Parathyroid adenoma (tissue), 2 donors: ENCODE measurements around the gene PLCH1.
A peak's percentile ranks its signal among the peaks of the same experiment; 100 is the strongest.

Experiments
- H2AFZ ChIP-seq: fragments of 300-600 bp; sonication (generic); one replicate; pipeline ENCODE4 v1.7.0; 2017; ENCODE audit warnings: antibody characterized with exemption, mild to moderate bottlenecking
- H3K27ac ChIP-seq: fragments of 300-600 bp; sonication (generic); one replicate; pipeline ENCODE4 v1.7.0; 2017
- H3K27me3 ChIP-seq: fragments of 300-600 bp; sonication (generic); one replicate; pipeline ENCODE4 v1.7.0; 2017; ENCODE audit warnings: low read length; ENCODE audit not compliant: control insufficient read depth, insufficient read depth
- H3K36me3 ChIP-seq: fragments of 300-600 bp; sonication (generic); one replicate; pipeline ENCODE4 v1.7.0; 2017; ENCODE audit warnings: low read length; ENCODE audit not compliant: control insufficient read depth, insufficient read depth
- H3K4me1 ChIP-seq: fragments of 300-600 bp; sonication (generic); one replicate; pipeline ENCODE4 v1.7.0; 2017; ENCODE audit warnings: control low read depth
- H3K4me2 ChIP-seq: fragments of 300-600 bp; sonication (generic); one replicate; pipeline ENCODE4 v1.7.0; 2017; ENCODE audit warnings: low read length
- H3K4me3 ChIP-seq: fragments of 300-600 bp; sonication (generic); one replicate; pipeline ENCODE4 v1.7.0; 2017; ENCODE audit warnings: low read depth, low read length
- H3K79me2 ChIP-seq: fragments of 300-600 bp; sonication (generic); one replicate; pipeline ENCODE4 v1.7.0; 2017; ENCODE audit warnings: control low read depth
- H3K9ac ChIP-seq: fragments of 300-600 bp; sonication (generic); one replicate; pipeline ENCODE4 v1.7.0; 2017; ENCODE audit warnings: mild to moderate bottlenecking
- H3K9me3 ChIP-seq: fragments of 300-600 bp; sonication (generic); one replicate; pipeline ENCODE4 v1.7.0; 2017; ENCODE audit warnings: low read length; ENCODE audit not compliant: control insufficient read depth
- TF ChIP-seq, protein P1 (sequence below): fragments of 300-600 bp; sonication (generic); IDR thresholded peaks from one replicate; pipeline ENCODE4 v1.7.0; 2017; ENCODE audit warnings: antibody characterized with exemption, mild to moderate bottlenecking
- donor health status: primary hyperparathyroidism.

The PLCH1 gene

DNA sequence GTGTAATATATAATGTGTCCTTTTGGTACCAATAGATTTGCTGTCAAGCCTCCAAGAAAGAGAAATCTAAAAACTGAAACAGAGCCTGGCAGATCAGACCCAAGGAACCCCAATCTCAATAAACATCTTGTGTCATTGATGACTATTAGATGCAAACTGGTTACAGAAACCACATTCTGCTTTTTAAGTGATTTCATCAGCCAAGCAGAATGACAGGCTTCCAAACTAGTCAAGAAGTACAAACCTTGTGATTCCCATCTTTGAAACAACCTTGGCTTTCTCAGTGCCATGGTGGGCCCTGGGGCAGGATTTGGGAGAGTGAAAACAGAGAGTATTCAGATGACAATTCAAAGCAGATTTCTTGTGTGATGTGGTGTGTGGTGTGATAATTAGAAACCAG lies 405.8 kb downstream of the PLCH1 start:
- Histone ChIP-seq H3K9ac (no peak overlapping the region), H3K4me1 (peaks cover 58% of the 10 kb centered on the region), H3K9me3 (no peaks in the 10 kb centered on the region), H3K27me3 (no peaks in the 10 kb centered on the region), H2AFZ (peak overlapping the region; percentile 62), H3K27ac (peak overlapping the region; percentile 26), H3K79me2 (no peaks in the 10 kb centered on the region), H3K36me3 (no peaks in the 10 kb centered on the region), H3K4me3 (no peak overlapping the region), H3K4me2 (no peak overlapping the region)
- TF ChIP-seq, protein P1, sequence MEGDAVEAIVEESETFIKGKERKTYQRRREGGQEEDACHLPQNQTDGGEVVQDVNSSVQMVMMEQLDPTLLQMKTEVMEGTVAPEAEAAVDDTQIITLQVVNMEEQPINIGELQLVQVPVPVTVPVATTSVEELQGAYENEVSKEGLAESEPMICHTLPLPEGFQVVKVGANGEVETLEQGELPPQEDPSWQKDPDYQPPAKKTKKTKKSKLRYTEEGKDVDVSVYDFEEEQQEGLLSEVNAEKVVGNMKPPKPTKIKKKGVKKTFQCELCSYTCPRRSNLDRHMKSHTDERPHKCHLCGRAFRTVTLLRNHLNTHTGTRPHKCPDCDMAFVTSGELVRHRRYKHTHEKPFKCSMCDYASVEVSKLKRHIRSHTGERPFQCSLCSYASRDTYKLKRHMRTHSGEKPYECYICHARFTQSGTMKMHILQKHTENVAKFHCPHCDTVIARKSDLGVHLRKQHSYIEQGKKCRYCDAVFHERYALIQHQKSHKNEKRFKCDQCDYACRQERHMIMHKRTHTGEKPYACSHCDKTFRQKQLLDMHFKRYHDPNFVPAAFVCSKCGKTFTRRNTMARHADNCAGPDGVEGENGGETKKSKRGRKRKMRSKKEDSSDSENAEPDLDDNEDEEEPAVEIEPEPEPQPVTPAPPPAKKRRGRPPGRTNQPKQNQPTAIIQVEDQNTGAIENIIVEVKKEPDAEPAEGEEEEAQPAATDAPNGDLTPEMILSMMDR = no peak

DNA sequence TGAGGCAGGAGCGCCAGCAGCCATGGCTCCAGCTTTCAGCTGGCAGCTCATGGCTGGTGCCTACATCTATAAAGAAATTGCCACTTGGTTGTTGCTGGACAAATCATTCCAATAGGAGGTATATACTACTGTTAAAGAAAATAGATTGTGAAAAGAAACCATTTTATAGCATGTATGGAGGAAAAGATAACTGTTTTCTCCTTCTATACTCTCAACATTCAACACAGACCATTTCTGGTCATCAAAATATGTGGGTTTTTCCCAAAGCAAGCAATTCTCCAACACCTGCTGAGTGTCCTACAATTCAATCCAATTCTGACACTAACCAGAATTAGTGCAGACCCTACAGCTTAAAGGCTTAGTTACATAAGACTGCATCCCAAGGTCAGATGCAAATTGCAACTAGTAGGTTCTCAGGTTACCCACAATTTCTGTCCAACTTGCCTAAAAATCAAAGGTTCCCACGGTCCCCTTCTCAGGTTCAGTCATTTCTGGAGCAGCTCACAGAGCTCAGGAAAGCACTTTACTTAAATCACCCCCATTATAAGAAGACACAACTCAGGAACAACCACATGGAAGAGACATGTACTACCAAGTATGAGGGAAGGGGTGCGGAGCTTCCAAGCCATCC lies 409.0 kb downstream of the PLCH1 start:
- Histone ChIP-seq H3K4me2 (no peak overlapping the region), H2AFZ (peak overlapping the region; percentile 48), H3K4me3 (no peak overlapping the region), H3K36me3 (no peaks in the 10 kb centered on the region), H3K9me3 (no peaks in the 10 kb centered on the region), H3K4me1 (peaks cover 80% of the 10 kb centered on the region), H3K27me3 (no peaks in the 10 kb centered on the region), H3K9ac (no peak overlapping the region), H3K27ac (peak overlapping the region; percentile 96), H3K79me2 (no peaks in the 10 kb centered on the region)
- TF ChIP-seq, protein P1 = no peak

DNA sequence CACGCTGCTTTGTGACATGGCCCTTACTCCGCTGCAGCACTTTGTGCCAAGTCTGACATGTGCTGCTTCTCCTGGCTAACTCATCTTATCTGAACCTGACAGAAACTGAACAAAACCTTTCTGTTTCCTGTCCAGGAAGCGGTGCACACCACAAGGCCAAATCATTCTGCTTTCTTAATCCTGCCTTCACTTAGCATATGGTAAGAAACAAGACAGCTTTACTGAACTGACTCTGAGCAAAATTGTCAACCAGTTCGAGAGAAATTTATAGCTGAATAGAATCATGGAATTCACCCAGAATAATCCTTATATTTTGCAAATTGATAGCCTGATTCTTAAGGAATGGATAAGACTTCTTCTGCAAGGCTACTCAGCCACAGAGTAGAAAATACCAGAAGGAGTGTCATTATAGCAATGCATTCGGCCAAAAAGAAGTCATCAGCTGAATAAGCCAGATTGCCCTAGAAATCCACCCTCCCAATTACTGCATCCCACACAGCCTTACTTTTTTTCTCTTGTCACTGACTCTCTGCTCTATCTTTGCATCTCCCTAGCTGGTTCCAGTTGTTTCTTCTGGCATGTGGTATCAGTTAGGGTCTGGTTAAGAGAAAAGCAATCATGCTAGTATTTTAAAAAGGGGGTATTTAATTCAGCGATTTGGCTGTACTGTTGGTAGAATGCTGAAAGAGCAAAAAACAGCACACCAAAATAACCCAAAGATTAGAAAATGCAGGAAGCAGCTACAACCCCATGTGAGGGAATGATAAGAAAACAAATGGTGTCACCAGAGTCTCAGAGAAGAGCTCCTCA lies 409.8 kb downstream of the PLCH1 start:
- H2AFZ ChIP-seq = peak overlapping the region; percentile 58
- H3K9ac ChIP-seq = peak overlapping the region; percentile 4
- H3K4me2 ChIP-seq = no peak overlapping the region
- no peaks in the 10 kb centered on the region for H3K9me3 ChIP-seq
- H3K36me3 ChIP-seq = no peaks in the 10 kb centered on the region
- no peak overlapping the region for H3K4me3 ChIP-seq
- TF ChIP-seq, protein P1 = no peak
- H3K27ac ChIP-seq = peak overlapping the region; percentile 96
- H3K27me3 ChIP-seq = no peaks in the 10 kb centered on the region
- H3K79me2 ChIP-seq = no peaks in the 10 kb centered on the region
- H3K4me1 ChIP-seq = peaks cover 74% of the 10 kb centered on the region

DNA sequence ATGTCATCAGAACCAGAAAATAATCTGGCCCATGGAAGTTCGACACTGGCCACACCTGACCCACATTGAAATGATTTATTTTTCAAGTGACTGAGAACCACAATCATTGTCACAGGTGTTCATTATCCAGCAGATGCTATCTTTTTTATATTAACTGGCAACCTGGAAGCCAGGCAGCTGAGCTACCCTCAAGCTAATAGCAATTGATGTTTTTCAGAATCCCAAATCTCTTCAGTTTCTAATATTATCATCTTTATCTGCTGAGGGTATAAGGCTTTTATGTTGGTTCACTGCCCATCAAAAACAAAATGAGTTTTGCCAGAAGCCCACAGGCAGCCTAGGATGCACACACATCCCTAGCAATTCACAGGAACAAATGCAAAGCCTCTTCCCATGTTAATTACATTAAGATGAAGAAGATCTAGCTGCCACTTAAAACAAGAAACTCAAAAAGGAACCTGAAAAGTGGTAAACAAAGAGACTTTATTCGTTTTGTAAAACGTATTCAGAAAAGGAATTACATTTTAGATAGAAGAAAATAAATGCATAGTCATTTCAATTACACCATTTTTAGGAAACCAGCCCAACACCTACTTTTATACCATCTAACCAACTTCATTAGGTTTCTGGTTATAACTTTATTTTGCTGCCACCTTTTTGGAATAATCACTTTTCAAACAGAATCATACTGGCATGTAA lies 410.5 kb downstream of the PLCH1 start:
- Histone ChIP-seq H3K4me1 (peaks cover 81% of the 10 kb centered on the region), H3K27me3 (no peaks in the 10 kb centered on the region), H3K4me3 (no peak overlapping the region), H3K79me2 (no peaks in the 10 kb centered on the region), H3K9ac (no peak overlapping the region), H3K4me2 (no peak overlapping the region), H2AFZ (peak overlapping the region; percentile 58), H3K9me3 (no peaks in the 10 kb centered on the region), H3K36me3 (no peaks in the 10 kb centered on the region), H3K27ac (peak overlapping the region; percentile 96)
- TF ChIP-seq, protein P1 = no peak
